GM20431 (cell line): ENCODE results near the gene HK2.
"Not testable (repeated sequence)": the region's sequence is repeated elsewhere in the genome, so short reads cannot be mapped to it uniquely, and the experiment has no call there.

Experiments used
- in situ Hi-C: fragments of 300-500 bp; cut with MseI, MboI; formaldehyde crosslinking; loops from one replicate; pipeline ENCODE4 v1.15.0; 2020; ENCODE audit warnings: low sequenced_read_pairs; ENCODE audit not compliant: unreplicated experiment

Gene HK2

DNA sequence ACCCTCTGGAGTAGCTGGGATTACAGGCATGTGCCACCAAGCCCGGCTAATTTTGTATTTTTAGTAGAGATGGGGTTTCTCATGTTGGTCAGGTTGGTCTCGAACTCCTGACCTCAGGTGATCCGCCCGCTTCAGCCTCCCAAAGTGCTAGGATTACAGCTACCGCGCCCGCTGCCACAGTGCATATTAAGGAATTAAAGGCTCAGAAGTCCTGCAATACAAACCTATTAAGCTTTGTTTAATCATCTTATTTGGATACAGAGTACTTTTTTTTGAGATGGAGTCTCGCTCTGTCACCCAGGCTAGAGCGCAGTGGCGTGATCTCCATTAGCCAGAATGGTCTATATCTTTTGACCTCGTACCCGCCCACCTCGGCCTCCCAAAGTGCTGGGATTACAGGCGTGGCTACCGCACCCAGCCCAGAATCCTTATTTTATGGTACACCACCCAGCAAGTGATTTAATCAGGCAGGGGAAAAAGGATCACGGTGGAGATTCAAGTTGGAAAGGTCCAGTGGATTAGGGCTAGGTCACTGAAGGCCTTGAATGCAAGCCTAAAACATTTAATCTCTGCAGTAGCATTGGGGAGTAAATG, 21.3 kb downstream of the HK2 start:
- in situ Hi-C loops: not testable (repeated sequence)

DNA sequence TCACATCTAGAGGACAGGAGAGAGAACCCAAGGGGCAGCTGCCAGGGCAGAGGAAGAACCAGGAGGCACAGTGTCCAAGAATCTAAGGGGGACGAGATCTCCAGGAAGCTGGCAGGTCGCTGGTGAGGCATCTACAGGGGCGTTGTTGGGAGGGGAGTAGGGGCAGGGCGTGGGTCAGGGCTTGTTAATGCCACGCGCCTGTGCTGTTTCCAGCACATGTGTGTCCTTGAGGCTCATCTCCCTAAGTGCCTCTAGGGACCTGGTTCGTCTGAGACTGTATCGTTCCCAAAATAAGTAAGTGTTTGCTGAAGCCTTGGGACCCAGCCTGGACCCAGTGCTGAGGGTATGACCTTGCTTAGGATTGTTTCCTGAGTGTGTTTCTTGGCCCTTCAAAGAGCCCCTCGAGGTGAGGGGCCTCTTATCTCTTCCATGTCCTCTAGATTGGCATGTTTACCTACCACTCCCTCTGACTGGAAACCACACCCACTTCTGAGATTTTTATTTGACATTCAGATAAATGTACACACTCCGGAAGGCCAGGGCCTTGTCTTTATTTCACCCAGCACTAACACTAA, 22.2 kb downstream of the HK2 start:
- in situ Hi-C loops: no loop called here

DNA sequence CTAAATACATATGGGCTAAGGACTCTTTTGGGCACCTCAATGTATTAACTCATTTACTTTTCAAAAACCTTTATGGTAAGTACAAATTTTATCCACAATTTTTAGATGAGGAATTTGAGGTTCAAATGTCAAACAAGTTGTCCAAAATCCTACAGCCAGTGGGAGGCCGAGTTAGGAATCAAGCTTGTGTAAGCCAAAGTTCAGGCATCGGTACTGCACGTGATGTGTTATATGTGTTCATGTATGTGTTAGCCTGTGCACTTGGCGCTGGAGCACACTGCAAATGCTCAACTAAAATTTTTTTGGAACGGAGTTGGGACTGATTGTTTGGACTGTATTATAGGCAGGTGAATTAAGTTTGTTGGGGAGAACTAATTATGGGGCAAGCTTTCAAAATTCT, 22.7 kb downstream of the HK2 start:
- in situ Hi-C loops: no loop called here

DNA sequence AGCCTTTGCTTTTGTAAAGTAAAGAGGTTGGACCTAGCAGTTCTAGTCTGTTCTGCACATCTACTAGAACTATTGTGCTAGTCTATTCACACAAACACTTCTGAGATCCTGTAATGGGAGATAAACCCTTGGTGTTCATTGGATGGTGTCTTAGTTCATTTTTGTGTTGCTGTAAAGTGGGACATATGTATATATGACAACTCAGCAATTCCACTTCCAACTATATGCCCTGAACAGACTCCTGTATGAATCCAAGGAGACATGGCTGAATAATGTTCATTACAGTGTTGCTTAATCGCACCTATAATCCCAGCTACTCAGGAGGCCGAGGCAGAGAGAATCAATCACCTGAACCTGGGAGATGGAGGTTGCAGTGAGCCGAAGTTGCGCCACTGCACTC, 23.3 kb downstream of the HK2 start:
- in situ Hi-C loops: no loop called here

GRCh38 chr2:74857725-74858124, 23.8 kb downstream of the HK2 start:
- in situ Hi-C loops: no loop called here

- in situ Hi-C loops: no loop called here
These were observed 24.4 kb downstream of the HK2 start for GRCh38 chr2:74858281-74858680.

GRCh38 chr2:74860079-74860478, 26.2 kb downstream of the HK2 start:
- in situ Hi-C loops: no loop called here

DNA sequence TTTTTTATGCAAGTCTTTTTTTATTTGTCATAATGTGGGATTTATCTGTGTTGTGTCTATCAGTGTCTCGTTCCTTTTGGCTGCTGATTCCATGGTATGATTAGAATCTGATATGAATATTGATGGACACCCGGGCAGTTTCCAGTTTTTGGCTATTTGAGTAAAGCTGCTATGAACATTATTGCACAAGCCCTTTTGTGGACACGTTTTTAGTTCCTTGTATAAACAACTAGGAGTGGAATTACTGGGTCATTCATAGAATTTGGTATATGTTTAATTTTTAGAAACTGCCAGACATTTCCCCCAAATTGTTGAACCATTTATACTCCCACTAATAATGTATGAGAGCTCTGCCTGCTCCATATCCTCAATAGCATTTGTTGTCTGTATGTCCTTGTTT, 26.6 kb downstream of the HK2 start:
- in situ Hi-C loops: no loop called here

- in situ Hi-C loops: no loop called here
These were observed 27.6 kb downstream of the HK2 start for GRCh38 chr2:74861531-74861930.

DNA sequence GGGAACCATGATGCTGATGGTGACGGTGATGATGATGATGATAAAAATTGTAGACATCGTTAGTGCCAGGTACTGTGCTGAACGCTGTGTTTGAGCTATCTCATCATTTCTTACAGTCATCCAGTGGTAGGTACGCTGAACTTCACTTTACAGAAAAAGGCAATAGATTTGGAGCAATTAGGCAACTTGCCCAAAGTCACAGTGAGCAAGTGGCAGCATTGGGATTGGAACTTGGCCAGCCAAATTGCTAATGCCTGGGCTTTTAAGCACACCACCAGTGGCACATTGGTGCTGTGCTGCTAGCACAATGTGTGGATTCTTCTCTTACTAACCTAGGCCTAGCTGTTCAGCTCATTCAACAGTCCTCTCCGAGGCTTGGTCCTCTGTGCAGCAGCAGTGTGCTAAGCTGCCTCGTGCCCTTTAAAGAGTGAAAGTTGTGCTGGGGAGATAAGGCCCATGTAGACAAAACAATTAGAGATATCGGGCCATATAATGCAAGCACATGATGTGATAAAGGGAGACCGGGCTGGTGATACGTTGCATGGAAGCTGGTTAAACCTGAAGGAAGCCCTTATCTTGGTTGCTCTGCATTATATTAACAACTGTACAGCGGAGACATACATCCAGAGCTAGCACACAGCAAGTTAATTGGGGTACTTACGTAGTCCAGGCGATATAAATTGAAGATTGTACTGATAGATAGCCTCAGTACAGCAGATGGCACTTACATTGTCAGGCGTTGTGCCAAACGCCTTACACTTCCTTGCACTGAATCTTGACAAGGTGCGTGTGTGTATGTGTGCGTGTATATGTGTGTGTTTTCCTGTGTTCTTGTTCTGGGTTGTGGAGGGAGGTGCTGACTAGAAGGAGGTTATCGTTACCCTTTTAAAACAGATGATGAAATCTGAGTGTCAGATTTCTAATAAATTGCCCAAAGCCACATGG, 28.4 kb downstream of the HK2 start:
- in situ Hi-C loops: no loop called here

DNA sequence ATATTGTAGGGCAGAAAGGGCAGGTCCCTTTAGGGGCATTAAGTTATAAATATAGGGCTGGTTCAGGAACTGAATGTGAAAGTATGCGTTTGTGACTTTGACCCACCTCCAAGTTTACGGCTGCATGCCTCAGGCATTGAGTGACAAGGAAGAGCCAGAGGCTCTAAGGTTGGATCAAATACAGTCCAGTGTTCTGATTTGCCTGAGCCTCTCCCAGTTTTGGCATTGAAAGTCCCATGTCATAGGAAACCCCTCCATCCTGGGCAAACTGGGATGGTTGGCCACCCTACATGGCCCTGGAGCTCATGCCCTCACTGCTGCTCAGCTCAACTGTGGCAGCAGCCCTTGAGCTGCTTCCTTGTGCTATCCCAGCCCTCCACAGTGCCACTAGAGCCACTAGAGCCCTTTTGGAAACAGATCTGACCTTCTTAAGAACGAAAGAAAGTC, 29.9 kb downstream of the HK2 start:
- in situ Hi-C loops: no loop called here

- in situ Hi-C loops: no loop called here
These were observed 31.1 kb downstream of the HK2 start for GRCh38 chr2:74864728-74865722.

- in situ Hi-C loops: no loop called here
These were observed 32.1 kb downstream of the HK2 start for GRCh38 chr2:74865770-74866674.

DNA sequence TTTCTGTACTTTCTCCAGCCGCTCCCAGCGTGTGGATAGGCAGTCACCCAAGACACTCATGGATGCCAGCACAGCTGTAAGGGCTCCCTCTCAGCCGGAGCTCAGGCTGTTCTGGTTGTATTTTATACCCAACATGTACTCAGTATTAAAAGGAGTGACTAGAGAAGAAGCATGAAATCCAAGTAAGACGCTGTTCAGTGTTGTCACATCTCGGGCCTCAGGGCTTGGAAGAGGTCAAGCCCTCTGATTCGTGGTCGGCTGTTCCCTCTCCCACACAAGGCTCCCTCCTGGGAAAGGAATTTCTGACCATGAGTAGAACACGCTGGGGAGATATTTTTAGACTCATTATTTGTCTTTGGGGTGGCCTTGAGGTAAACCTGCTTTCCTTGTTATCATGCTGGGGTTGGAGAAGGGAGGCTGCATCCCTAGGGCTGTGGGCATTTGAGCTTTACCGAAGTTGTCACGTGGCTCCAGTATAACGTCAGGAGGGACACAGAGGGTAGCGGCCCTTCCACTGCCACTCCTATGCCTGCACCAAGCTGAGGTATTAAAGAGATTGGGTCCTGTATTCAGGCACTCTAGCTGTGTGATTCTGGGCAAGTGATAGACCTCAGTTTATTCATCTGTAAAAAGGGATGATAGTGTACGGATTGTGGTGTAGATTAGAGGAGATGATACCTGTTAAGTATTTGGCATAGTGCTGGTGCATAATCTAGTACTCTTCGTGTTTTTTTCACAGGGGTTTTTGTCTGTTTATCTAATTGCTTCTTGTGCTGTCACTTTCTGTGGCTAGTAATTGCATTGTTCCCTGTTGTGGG, 34.1 kb downstream of the HK2 start:
- in situ Hi-C loops: no loop called here

- in situ Hi-C loops: no loop called here
These were observed 35.6 kb downstream of the HK2 start for GRCh38 chr2:74869517-74869916.

DNA sequence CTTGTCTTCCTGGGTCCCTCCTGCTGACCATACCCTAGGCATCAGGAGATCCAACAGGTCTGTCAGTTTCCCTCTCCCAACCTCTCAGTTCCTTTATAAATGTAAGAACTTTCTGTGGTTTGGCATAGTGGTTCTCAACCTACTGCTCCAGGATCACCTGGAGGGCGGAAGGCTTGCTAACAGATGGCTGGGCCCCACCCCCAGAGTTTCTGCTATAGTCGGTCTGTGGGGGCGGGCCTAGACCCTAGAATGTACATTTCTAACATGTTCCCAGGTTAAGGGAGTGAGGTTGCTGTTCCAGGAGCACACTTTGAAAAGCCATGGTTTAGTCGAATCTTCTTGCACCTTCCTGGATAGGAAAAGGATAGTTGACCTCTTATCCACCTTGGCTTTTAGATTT, 37.0 kb downstream of the HK2 start:
- in situ Hi-C loops: no loop called here

DNA sequence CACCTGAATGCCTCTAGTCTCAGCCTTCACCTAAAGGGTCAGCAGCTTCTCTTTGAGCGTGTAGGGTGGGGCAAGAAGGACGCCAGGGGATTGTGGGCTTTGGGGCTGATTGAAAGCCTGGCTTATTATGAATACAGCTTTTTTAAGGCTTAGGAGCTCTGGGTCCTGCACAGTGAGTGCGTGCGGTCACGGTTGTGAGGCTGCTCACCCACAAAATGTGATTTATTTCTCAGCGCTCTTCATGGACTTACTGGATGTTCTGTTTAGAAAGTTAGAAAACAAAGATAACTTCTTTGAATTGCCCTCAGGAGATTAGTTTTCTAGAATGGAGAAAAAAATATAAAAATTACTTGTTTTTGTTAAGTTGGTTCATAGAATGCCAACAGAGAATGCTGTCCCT, 37.5 kb downstream of the HK2 start:
- in situ Hi-C loops: no loop called here

DNA sequence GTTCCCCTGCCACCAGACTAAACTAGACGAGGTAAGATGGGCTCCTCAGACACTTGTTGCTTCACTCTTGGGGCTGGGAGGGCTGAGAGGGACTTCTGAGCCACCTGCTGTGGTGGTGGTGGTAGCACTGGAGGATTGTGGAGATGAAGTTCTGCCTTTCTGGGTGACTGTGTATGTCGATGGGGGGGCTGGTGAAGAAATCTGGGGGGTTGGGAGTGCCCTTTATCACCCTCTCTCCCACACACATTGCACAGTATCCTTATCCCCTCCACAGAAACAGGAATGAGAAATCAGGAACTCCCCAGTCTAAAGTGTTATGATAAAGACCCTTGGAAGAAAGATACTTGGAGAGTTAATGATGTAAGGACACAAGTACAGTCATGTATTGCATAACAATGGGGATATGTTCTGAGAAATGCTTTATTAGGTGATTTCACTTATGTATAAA, 38.5 kb downstream of the HK2 start:
- in situ Hi-C loops: no loop called here
